ENCODE results near the gene DNAJC22. TPM values are rescaled to one million over a fixed set of nuclear protein-coding genes. Genes with fewer than 3 reads are reported as not detected.

DNAJC22 gene
- total RNA-seq, 1 donor from 2014 or later, result 15.3 TPM

GRCh38 chr12:49388682-49389386 lies 42.1 kb downstream of the DNAJC22 start:
- Mint-ChIP-seq H3K27me3 (ENCODE audit: low read depth) (no peaks in the 10 kb centered on the region), H3K27ac (no peak overlapping the region), H3K36me3 (peaks cover 12% of the 10 kb centered on the region), H3K9me3 (no peaks in the 10 kb centered on the region), H3K4me1 (peaks cover 15% of the 10 kb centered on the region), H3K4me3 (no peak overlapping the region)
- no peak for TF ChIP-seq CTCF (IDR thresholded peaks at IDR 0.05; ENCODE audit: unreplicated experiment)
- DNase-seq (ENCODE audit: low spot score in 2 of 2, unreplicated experiment in 2 of 2), result no peak

- no peaks in the 10 kb centered on the region for H3K27me3 Mint-ChIP-seq (ENCODE audit: low read depth)
- H3K27ac Mint-ChIP-seq, result no peak overlapping the region
- H3K4me3 Mint-ChIP-seq, result no peak overlapping the region
- peaks cover 15% of the 10 kb centered on the region for H3K4me1 Mint-ChIP-seq
- TF ChIP-seq CTCF (IDR thresholded peaks at IDR 0.05; ENCODE audit: unreplicated experiment), result no peak
- DNase-seq (ENCODE audit: low spot score in 2 of 2, unreplicated experiment in 2 of 2), result no peak
- peaks cover 13% of the 10 kb centered on the region for H3K36me3 Mint-ChIP-seq
- H3K9me3 Mint-ChIP-seq, result no peaks in the 10 kb centered on the region
Observed at GRCh38 chr12:49389387-49389703, 42.7 kb downstream of the DNAJC22 start.

GRCh38 chr12:49397000-49397399 lies 50.3 kb downstream of the DNAJC22 start:
- H3K4me3 Mint-ChIP-seq, result no peak overlapping the region
- H3K36me3 Mint-ChIP-seq, result peaks cover 8% of the 10 kb centered on the region
- TF ChIP-seq CTCF (IDR thresholded peaks at IDR 0.05; ENCODE audit: unreplicated experiment), result no peak
- peaks cover under 1% of the 10 kb centered on the region for H3K4me1 Mint-ChIP-seq
- H3K27ac Mint-ChIP-seq, result no peak overlapping the region
- no peaks in the 10 kb centered on the region for H3K27me3 Mint-ChIP-seq (ENCODE audit: low read depth)
- no peaks in the 10 kb centered on the region for H3K9me3 Mint-ChIP-seq
- no peak for DNase-seq (ENCODE audit: low spot score in 2 of 2, unreplicated experiment in 2 of 2)

GRCh38 chr12:49400304-49400703 lies 53.6 kb downstream of the DNAJC22 start:
- no peaks in the 10 kb centered on the region for H3K27me3 Mint-ChIP-seq (ENCODE audit: low read depth)
- H3K36me3 Mint-ChIP-seq, result peaks cover 3% of the 10 kb centered on the region
- peak overlapping the region; percentile 0 for H3K27ac Mint-ChIP-seq
- DNase-seq (ENCODE audit: low spot score in 2 of 2, unreplicated experiment in 2 of 2), result no peak
- H3K4me1 Mint-ChIP-seq, result peaks cover 12% of the 10 kb centered on the region
- no peak for TF ChIP-seq CTCF (IDR thresholded peaks at IDR 0.05; ENCODE audit: unreplicated experiment)
- H3K9me3 Mint-ChIP-seq, result no peaks in the 10 kb centered on the region
- no peak overlapping the region for H3K4me3 Mint-ChIP-seq

Other genes with a start within 250 kb of the DNAJC22 start
- gene LMBR1L, start 236.0 kb upstream of the DNAJC22 start, total RNA-seq, result 142 to 160 TPM (median 149 TPM) in 3 replicates
- gene TUBA1B, start 215.5 kb upstream of the DNAJC22 start, total RNA-seq, result 745 to 765 TPM (median 754 TPM) in 3 replicates
- 343 to 347 TPM (median 343 TPM) in 3 replicates for gene TUBA1A, start 157.8 kb upstream of the DNAJC22 start, total RNA-seq
- gene TUBA1C, start 81.8 kb upstream of the DNAJC22 start, total RNA-seq, result 120 to 123 TPM (median 122 TPM) in 3 replicates
- gene PRPH, start 51.7 kb upstream of the DNAJC22 start, total RNA-seq, result 0.38 TPM in 1 of 3 replicates, not detected in the others
- gene TROAP, start 23.6 kb upstream of the DNAJC22 start, total RNA-seq, result 29.5 to 30.8 TPM (median 29.8 TPM) in 3 replicates
- gene C1QL4, start 9.7 kb upstream of the DNAJC22 start, total RNA-seq, result 0.20 TPM in 2 of 3 replicates, not detected in the other
- gene SPATS2, start 20.6 kb downstream of the DNAJC22 start, total RNA-seq, result 68.3 to 71.2 TPM (median 69.0 TPM) in 3 replicates
- gene KCNH3, start 192.1 kb downstream of the DNAJC22 start, total RNA-seq, result 1.8 to 2.5 TPM (median 2.3 TPM) in 3 replicates
- 65.6 to 72.4 TPM (median 68.1 TPM) in 3 replicates for gene MCRS1, start 221.3 kb downstream of the DNAJC22 start, total RNA-seq